Endodermal cell (in vitro differentiated cells): ENCODE data around the gene OR52K2. TPM values are rescaled to one million over a fixed set of nuclear protein-coding genes. Genes with fewer than 3 reads are reported as not detected.
"Not testable (repeated sequence)": the region's sequence is repeated elsewhere in the genome, so short reads cannot be mapped to it uniquely, and the experiment has no call there.

Experiments used
- DNase-seq: peaks from one replicate; pipeline ENCODE4 v3.0.0-alpha.2; 2017
- H3K27ac ChIP-seq: 2 replicates; pipeline ENCODE4 v1.5.1; 2013; ENCODE audit warnings: mild to moderate bottlenecking, low read depth, low read length, moderate library complexity
- H3K27me3 ChIP-seq: 2 replicates; pipeline ENCODE4 v1.6.1; 2013; ENCODE audit warnings: mild to moderate bottlenecking, low read length, moderate library complexity; ENCODE audit not compliant: insufficient read depth, control insufficient read depth, poor library complexity, severe bottlenecking
- H3K36me3 ChIP-seq: 2 replicates; pipeline ENCODE4 v1.7.0; 2013; ENCODE audit warnings: mild to moderate bottlenecking, low read length, moderate library complexity; ENCODE audit not compliant: control insufficient read depth, insufficient read depth
- H3K4me1 ChIP-seq: one replicate; pipeline ENCODE4 v1.7.0; 2013; ENCODE audit warnings: low read length; ENCODE audit not compliant: control insufficient read depth, insufficient read depth
- H3K4me3 ChIP-seq: 2 replicates; pipeline ENCODE4 v1.5.1; 2013; ENCODE audit warnings: mild to moderate bottlenecking, low read length, moderate library complexity
- H3K9ac ChIP-seq: 2 replicates; pipeline ENCODE4 v1.6.1; 2013; ENCODE audit warnings: mild to moderate bottlenecking, low read length, moderate library complexity; ENCODE audit not compliant: poor library complexity, severe bottlenecking; ENCODE audit errors: extremely low read depth
- H3K9me3 ChIP-seq: 2 replicates; pipeline ENCODE4 v1.6.1; 2013; ENCODE audit warnings: mild to moderate bottlenecking, low read length, moderate library complexity; ENCODE audit not compliant: control insufficient read depth
- H3K27ac Mint-ChIP-seq: 2 replicates; pipeline ENCODE4 v1.8.0; 2020; ENCODE audit warnings: mixed read lengths
- H3K27me3 Mint-ChIP-seq: 2 replicates; pipeline ENCODE4 v1.8.0; 2021; ENCODE audit warnings: mild to moderate bottlenecking, mixed read lengths; ENCODE audit not compliant: insufficient read depth
- H3K36me3 Mint-ChIP-seq: 2 replicates; pipeline ENCODE4 v1.8.0; 2020; ENCODE audit warnings: low read depth, mixed read lengths
- H3K4me1 Mint-ChIP-seq: 2 replicates; pipeline ENCODE4 v1.8.0; 2020; ENCODE audit warnings: mixed read lengths
- H3K4me3 Mint-ChIP-seq: 2 replicates; pipeline ENCODE4 v1.8.0; 2020; ENCODE audit warnings: mild to moderate bottlenecking, moderate library complexity, mixed read lengths
- H3K9me3 Mint-ChIP-seq: 2 replicates; pipeline ENCODE4 v1.8.0; 2020; ENCODE audit warnings: mild to moderate bottlenecking, mixed read lengths
- WGBS, 2 experiments: methylation state at CpG; one replicate each; pipeline versions ENCODE4 v1.1.5 to v1.1.7; 2013; ENCODE audit warnings: missing lambda C conversion rate in 2 of 2, mixed read lengths in 1 of 2; ENCODE audit not compliant: insufficient coverage in 1 of 2, insufficient read length in 1 of 2; 5-methylcytosine and 5-hydroxymethylcytosine counted together
- long read RNA-seq, 4 experiments: library from polyadenylated mRNA in 2 of 4; library from RNA in 1 of 4; library from capped mRNA in 1 of 4; stranded (forward) in 3 of 4; unstranded in 1 of 4; transcript quantifications; one replicate each; pipeline ENCODE4 v2.0.0, GENCODE V29; 2020 to 2021; ENCODE audit warnings: inconsistent platforms in 1 of 4
- polyA plus RNA-seq, 2 experiments: library from polyadenylated mRNA; stranded (reverse); fragments of 50-300 nt; gene quantifications; one replicate each; pipeline ENCODE4 v1.2.3, GENCODE V29; 2013
- total RNA-seq, 2 donors: library from RNA; stranded (reverse); fragmentation: NEBNext Ultra II Directional in 1 of 2; extraction: Animal tissue kit (Norgen Biotek cat#: 25700) in 1 of 2; gene quantifications; 2 replicates in 1 of 2; 3 replicates in 1 of 2; pipeline ENCODE4 v1.2.1, GENCODE V29; 2021
- TF ChIP-seq, protein P1 (sequence below): fragments of 200-600 bp; sonication (generic); conservative IDR thresholded peaks from 2 replicates; pipeline ENCODE4 v1.5.0; 2021; ENCODE audit warnings: antibody characterized with exemption, mild to moderate bottlenecking

Gene OR52K2
- total RNA-seq = not detected
- not detected for polyA plus RNA-seq (2013, experiment 1 of 2)
- polyA plus RNA-seq (2013, experiment 2 of 2) = not detected
- long read RNA-seq, experiment 1 = 0 reads
- long read RNA-seq, experiment 2 = 0 reads
- long read RNA-seq, experiment 3 = 0 reads
- long read RNA-seq, experiment 4 = 0 reads

DNA sequence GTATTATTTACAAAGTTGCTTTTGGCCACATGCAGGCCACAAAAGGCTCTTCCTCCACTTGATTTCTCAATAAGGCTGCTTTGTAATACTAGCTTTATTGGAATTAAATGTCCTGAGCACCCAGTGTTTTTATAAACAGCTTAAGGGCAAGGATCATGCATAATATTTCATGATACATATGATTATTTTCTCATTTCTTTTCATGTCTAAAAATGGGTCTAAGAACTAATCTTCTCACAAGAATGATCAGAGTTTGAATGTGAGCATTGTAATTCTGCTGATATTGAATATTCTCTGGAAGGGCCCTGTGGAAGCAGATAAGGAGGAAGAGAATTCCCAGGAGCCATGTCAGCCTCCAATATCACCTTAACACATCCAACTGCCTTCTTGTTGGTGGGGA, at the start of gene OR52K2:
Gene OR52K2 (plus strand): TSS at position 301 of the 400 bp plus-strand sequence. CDS start 45 bp downstream, at position 346.
- no peaks in the 10 kb centered on the region for H3K27me3 Mint-ChIP-seq

DNA sequence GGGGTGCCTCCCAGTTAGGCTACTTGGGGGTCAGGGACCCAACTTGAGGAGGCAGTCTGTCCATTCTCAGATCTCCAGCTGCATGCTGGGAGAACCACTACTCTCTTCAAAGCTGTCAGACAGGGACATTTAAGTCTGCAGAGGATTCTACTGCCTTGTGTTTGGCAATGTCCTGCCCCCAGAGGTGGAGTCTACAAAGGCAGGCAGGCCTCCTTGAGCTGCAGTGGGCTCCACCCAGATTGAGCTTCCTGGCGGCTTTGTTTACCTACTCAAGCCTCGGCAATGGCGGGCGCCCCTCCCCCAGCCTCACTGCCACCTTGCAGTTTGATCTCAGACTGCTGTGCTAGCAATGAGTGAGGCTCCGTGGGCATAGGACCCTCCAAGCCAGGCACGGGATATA, 42.9 kb upstream of the OR52K2 start:
- peaks cover 48% of the 10 kb centered on the region for H3K9me3 Mint-ChIP-seq
- not testable (repeated sequence) for H3K27me3 ChIP-seq, H3K27ac Mint-ChIP-seq, H3K27ac ChIP-seq, H3K4me1 Mint-ChIP-seq, H3K9me3 ChIP-seq, H3K4me3 ChIP-seq, H3K36me3 ChIP-seq, H3K36me3 Mint-ChIP-seq, H3K4me3 Mint-ChIP-seq, H3K9ac ChIP-seq, DNase-seq, H3K27me3 Mint-ChIP-seq, H3K4me1 ChIP-seq
- 82 to 85% methylated on average over 2 to 4 of the region's 6 CpGs for WGBS, 2 experiments

More for the DNA sequence above, at the start of gene OR52K2:
- H3K36me3 Mint-ChIP-seq = no peaks in the 10 kb centered on the region
- no peaks in the 10 kb centered on the region for H3K9me3 ChIP-seq
- no peak for DNase-seq
- no peaks in the 10 kb centered on the region for H3K36me3 ChIP-seq
- no peaks in the 10 kb centered on the region for H3K27me3 ChIP-seq
- no peak within 1 kb of the TSS for H3K4me3 ChIP-seq
- H3K4me1 ChIP-seq = no peaks in the 10 kb centered on the region
- no peak within 1 kb of the TSS for H3K4me3 Mint-ChIP-seq
- no peak within 1 kb of the TSS for H3K9ac ChIP-seq
- H3K27ac Mint-ChIP-seq = no peak within 1 kb of the TSS
- no peaks in the 10 kb centered on the region for H3K4me1 Mint-ChIP-seq
- H3K9me3 Mint-ChIP-seq = peaks cover 2% of the 10 kb centered on the region
- TF ChIP-seq, protein P1, sequence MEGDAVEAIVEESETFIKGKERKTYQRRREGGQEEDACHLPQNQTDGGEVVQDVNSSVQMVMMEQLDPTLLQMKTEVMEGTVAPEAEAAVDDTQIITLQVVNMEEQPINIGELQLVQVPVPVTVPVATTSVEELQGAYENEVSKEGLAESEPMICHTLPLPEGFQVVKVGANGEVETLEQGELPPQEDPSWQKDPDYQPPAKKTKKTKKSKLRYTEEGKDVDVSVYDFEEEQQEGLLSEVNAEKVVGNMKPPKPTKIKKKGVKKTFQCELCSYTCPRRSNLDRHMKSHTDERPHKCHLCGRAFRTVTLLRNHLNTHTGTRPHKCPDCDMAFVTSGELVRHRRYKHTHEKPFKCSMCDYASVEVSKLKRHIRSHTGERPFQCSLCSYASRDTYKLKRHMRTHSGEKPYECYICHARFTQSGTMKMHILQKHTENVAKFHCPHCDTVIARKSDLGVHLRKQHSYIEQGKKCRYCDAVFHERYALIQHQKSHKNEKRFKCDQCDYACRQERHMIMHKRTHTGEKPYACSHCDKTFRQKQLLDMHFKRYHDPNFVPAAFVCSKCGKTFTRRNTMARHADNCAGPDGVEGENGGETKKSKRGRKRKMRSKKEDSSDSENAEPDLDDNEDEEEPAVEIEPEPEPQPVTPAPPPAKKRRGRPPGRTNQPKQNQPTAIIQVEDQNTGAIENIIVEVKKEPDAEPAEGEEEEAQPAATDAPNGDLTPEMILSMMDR = no peak
- no peak within 1 kb of the TSS for H3K27ac ChIP-seq

DNA sequence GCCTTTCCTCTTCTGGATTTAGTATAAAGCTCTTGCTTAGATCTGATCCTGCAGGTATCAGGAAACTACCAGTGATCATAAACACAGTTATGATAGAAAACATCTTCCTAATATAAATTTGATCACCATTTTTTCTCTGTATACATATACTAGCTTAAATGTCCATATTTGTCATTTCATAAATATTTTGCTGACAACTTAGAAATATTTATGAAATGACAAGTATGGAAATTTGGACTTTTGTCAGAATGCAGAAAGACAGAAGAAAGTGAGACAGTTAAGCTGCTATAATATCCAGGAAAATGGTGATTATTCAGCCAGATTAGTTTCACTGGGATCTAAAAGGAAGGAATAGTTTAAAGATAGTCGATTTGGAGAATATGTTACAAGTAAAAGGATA, 32.8 kb upstream of the OR52K2 start:
- no peaks in the 10 kb centered on the region for H3K9me3 ChIP-seq
- H3K4me3 ChIP-seq = no peak overlapping the region
- H3K4me1 ChIP-seq = no peaks in the 10 kb centered on the region
- TF ChIP-seq, protein P1 = no peak
- Mint-ChIP-seq H3K27ac (no peak overlapping the region), H3K27me3 (no peaks in the 10 kb centered on the region), H3K4me1 (no peaks in the 10 kb centered on the region), H3K9me3 (no peaks in the 10 kb centered on the region), H3K36me3 (no peaks in the 10 kb centered on the region), H3K4me3 (no peak overlapping the region)
- H3K9ac ChIP-seq = no peak overlapping the region
- no peak for DNase-seq
- no peaks in the 10 kb centered on the region for H3K36me3 ChIP-seq
- no peaks in the 10 kb centered on the region for H3K27me3 ChIP-seq
- 79 to 82% methylated on average over 1 of the region's 1 CpG for WGBS, 2 experiments
- H3K27ac ChIP-seq = no peak overlapping the region

DNA sequence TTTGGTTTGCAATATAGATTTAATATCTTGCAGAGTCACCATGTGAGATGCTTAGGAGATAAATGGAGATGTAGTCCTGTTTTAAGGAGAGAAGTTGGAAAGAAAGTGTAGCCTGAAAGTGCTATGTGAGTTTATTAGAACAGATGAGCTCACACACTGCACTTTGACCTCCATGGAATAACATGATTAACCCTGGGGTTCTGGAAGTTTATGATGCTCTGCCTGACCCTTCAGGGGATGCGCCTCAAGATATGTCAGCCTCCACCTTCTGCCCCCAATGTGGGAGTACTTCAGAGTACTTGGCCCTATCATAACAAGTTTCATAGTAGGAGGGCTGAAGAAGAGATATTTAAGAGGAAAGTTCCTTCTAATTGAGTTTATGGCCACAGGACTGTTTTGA, 32.3 kb upstream of the OR52K2 start:
- H3K4me3 ChIP-seq = no peak overlapping the region
- no peak for DNase-seq
- Mint-ChIP-seq H3K4me3 (no peak overlapping the region), H3K27ac (no peak overlapping the region), H3K9me3 (no peaks in the 10 kb centered on the region), H3K36me3 (no peaks in the 10 kb centered on the region), H3K4me1 (no peaks in the 10 kb centered on the region), H3K27me3 (no peaks in the 10 kb centered on the region)
- TF ChIP-seq, protein P1 = no peak
- no peaks in the 10 kb centered on the region for H3K4me1 ChIP-seq
- WGBS, 2 experiments = 100% methylated on average over 1 of the region's 1 CpG; no CpG with 5 or more reads in 1 of the 2 experiments
- no peaks in the 10 kb centered on the region for H3K27me3 ChIP-seq
- H3K9me3 ChIP-seq = no peaks in the 10 kb centered on the region
- no peaks in the 10 kb centered on the region for H3K36me3 ChIP-seq
- no peak overlapping the region for H3K9ac ChIP-seq
- no peak overlapping the region for H3K27ac ChIP-seq
